MCF 10A (cell line): Measurements from ENCODE around the gene RAD51B. TPM values are rescaled to one million over a fixed set of nuclear protein-coding genes. Genes with fewer than 3 reads are reported as not detected.

ENCODE experiments used
- BruUV-seq: library from RNA; stranded (reverse); fragments of 400-500 nt; replicated peaks from 2 replicates; lab custom pipeline; 2021; lab: Mats Ljungman, UMichigan
- CTCF ChIA-PET: fragments of 300-600 bp; sonication (Branson Sonifier 250); formaldehyde crosslinking; extraction: SDS; loops from one replicate; lab custom pipeline; 2021; ENCODE audit warnings: antibody characterized with exemption, inconsistent platforms; lab: Yijun Ruan, JAX
- POLR2A ChIA-PET: fragments of 300-600, 350-650 bp; sonication (Branson Sonifier 250); formaldehyde crosslinking; extraction: SDS; loops from one replicate; lab custom pipeline; 2020; ENCODE audit warnings: antibody characterized with exemption, inconsistent platforms; lab: Yijun Ruan, JAX
- DNase-seq: peaks from one replicate; pipeline ENCODE4 v3.0.0-alpha.2; 2018; ENCODE audit not compliant: unreplicated experiment
- H3K27ac Mint-ChIP-seq: one replicate; pipeline ENCODE4 v1.8.0; 2022; ENCODE audit warnings: mild to moderate bottlenecking, low read depth, mixed read lengths; ENCODE audit not compliant: unreplicated experiment
- H3K27me3 Mint-ChIP-seq: one replicate; pipeline ENCODE4 v1.8.0; 2022; ENCODE audit warnings: mixed read lengths; ENCODE audit not compliant: insufficient read depth, unreplicated experiment
- H3K36me3 Mint-ChIP-seq: one replicate; pipeline ENCODE4 v1.8.0; 2022; ENCODE audit warnings: mild to moderate bottlenecking, moderate library complexity, mixed read lengths; ENCODE audit not compliant: insufficient read depth, unreplicated experiment
- H3K4me1 Mint-ChIP-seq: one replicate; pipeline ENCODE4 v1.8.0; 2022; ENCODE audit warnings: mixed read lengths; ENCODE audit not compliant: insufficient read depth, unreplicated experiment
- H3K4me3 Mint-ChIP-seq: one replicate; pipeline ENCODE4 v1.8.0; 2022; ENCODE audit warnings: mild to moderate bottlenecking, moderate library complexity, mixed read lengths; ENCODE audit not compliant: unreplicated experiment
- H3K9me3 Mint-ChIP-seq: one replicate; pipeline ENCODE4 v1.8.0; 2022; ENCODE audit warnings: mixed read lengths; ENCODE audit not compliant: unreplicated experiment
- intact Hi-C: fragments of 100-400 bp; cut with micrococcal nuclease; formaldehyde crosslinking; loops from 2 replicates; pipeline ENCODE4 v1.14.1; 2022
- total RNA-seq: library from RNA; stranded (reverse); gene quantifications from 2 replicates; pipeline ENCODE4 v1.2.3, GENCODE V29; 2022
- TF ChIP-seq, protein P1 (sequence below): fragments of 200-600 bp; IDR thresholded peaks from one replicate; pipeline ENCODE4 v1.8.0; 2022; ENCODE audit warnings: antibody characterized with exemption, mild to moderate bottlenecking; ENCODE audit not compliant: unreplicated experiment

The RAD51B gene
- total RNA-seq, 1 experiment from 2014 or later = 14.6 TPM

DNA sequence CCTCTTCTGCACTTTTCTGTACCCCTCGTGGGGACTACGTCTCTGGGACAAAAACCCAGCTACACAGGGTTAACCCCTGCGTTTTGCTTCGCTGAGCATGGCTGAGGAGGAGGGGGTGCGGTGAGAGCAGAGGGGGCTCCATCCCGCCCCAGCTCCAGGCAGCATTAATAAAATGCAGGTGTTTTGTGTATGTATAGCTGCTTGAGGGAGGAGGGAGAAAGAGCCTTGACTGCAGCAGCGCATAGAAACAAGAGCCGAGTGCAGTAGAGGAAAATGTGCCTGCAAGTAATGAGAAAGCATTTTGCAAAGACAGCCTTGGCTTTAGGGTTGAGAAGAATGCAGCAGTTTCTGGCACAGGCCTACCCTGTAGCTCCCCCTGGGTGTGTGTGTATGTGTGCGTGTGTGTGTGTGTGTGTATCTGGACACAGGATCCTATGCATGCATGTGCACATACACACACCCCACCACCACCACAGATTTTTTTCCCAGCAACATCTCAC lies 869.3 kb downstream of the RAD51B start:
- Mint-ChIP-seq H3K4me1 (peaks cover 57% of the 10 kb centered on the region), H3K36me3 (peaks cover 9% of the 10 kb centered on the region), H3K9me3 (no peaks in the 10 kb centered on the region), H3K27me3 (no peaks in the 10 kb centered on the region), H3K27ac (peak overlapping the region; percentile 96), H3K4me3 (no peak overlapping the region)
- intact Hi-C loops = loop anchor here (5.0 to 10.0 kb wide), 2 partner anchors 112 to 284 kb away; no protein-coding TSS in a partner anchor
- no peak for DNase-seq
- no TSS peak for BruUV-seq
- ChIA-PET POLR2A (interaction anchor here (0.6 to 8.5 kb wide), 9 partner anchors 12 to 441 kb away, joined by 3 to 229 read pairs (median 8); partner anchors contain the start of gene ZFP36L1), CTCF (interaction anchor here (0.6 to 1.0 kb wide), 5 partner anchors 32 to 187 kb away, joined by 3 read pairs; no protein-coding TSS in a partner anchor)
- TF ChIP-seq, protein P1, sequence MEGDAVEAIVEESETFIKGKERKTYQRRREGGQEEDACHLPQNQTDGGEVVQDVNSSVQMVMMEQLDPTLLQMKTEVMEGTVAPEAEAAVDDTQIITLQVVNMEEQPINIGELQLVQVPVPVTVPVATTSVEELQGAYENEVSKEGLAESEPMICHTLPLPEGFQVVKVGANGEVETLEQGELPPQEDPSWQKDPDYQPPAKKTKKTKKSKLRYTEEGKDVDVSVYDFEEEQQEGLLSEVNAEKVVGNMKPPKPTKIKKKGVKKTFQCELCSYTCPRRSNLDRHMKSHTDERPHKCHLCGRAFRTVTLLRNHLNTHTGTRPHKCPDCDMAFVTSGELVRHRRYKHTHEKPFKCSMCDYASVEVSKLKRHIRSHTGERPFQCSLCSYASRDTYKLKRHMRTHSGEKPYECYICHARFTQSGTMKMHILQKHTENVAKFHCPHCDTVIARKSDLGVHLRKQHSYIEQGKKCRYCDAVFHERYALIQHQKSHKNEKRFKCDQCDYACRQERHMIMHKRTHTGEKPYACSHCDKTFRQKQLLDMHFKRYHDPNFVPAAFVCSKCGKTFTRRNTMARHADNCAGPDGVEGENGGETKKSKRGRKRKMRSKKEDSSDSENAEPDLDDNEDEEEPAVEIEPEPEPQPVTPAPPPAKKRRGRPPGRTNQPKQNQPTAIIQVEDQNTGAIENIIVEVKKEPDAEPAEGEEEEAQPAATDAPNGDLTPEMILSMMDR = no peak

DNA sequence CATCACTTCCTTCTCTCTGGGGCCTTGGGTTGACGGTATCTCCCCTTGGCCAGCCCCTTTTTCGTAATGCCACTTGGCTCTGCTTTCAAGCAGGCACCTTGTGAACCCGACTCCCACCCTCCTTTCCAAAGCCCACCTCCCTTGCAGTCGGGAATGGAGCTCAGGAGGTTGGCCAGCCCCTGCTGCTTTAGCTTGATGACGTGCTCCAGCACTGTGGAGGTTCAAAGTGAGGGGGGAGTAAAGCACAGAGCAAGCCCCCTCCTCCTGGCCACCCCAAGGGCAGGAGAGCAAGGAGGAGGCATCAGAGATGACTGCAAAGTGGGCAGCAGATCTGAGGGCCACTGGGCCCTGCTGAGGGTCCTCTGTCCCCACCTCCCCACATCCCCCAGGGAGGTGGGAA lies 869.9 kb downstream of the RAD51B start:
- no peak for DNase-seq
- no peaks in the 10 kb centered on the region for H3K27me3 Mint-ChIP-seq
- no TSS peak for BruUV-seq
- H3K9me3 Mint-ChIP-seq = no peaks in the 10 kb centered on the region
- ChIA-PET CTCF (interaction anchor here (0.6 to 1.0 kb wide), 2 partner anchors 31 to 127 kb away, joined by 3 read pairs; no protein-coding TSS in a partner anchor), POLR2A (interaction anchor here (1.6 to 8.5 kb wide), 2 partner anchors 99 to 106 kb away, joined by 8 to 229 read pairs; partner anchors contain the start of gene ZFP36L1)
- H3K27ac Mint-ChIP-seq = no peak overlapping the region
- TF ChIP-seq, protein P1 = no peak
- intact Hi-C loops = loop anchor here (5.0 to 10.0 kb wide), 2 partner anchors 112 to 285 kb away; no protein-coding TSS in a partner anchor
- H3K36me3 Mint-ChIP-seq = peaks cover 9% of the 10 kb centered on the region
- peaks cover 62% of the 10 kb centered on the region for H3K4me1 Mint-ChIP-seq
- no peak overlapping the region for H3K4me3 Mint-ChIP-seq

DNA sequence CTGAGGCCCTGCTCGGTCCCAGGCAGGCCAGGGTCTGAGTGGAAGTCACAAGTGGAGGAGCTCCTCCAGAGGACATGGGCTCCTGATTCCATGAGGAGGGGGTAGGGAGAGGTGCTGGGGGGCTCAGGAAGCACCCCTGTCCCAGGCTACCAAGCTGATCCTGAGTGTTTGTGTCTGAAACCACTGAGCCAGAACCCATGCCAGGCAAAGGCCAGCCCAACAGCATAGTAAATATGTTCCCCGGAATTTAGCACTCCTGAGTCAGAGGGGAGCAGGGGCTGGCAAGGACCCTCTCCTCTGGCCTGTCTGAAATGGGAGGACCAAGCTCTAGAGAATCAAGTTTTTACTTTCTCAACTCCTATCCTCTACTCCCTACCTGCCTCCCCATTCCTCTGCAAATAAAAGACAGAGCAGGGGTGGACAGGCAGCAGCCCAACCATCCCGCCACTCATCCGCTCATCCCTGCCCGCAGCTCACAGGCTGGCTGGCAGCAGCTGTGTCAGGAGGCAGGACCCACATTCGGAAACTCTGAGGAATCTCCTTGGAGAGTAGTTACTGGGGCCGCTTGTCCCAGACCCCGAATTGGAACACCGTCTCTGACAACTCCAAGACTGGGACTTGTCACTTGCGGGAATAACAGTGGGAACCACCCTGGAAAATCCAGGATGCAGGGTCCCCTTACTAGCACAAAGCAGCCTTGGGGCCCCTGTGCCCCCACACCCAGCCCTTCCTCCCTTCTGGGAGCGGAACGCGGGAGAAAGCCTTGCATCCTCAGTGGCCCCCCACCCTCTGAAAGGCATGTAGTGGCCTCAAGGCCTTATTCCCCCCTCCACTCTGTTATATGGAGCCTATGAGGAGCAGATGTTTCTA lies 870.7 kb downstream of the RAD51B start:
- no TSS peak for BruUV-seq
- Mint-ChIP-seq H3K4me1 (peaks cover 61% of the 10 kb centered on the region), H3K36me3 (peaks cover 9% of the 10 kb centered on the region), H3K4me3 (no peak overlapping the region), H3K9me3 (no peaks in the 10 kb centered on the region), H3K27me3 (no peaks in the 10 kb centered on the region), H3K27ac (no peak overlapping the region)
- intact Hi-C loops = no loop called here
- ChIA-PET POLR2A (interaction anchor here (0.6 to 8.5 kb wide), 2 partner anchors 98 to 99 kb away, joined by 3 to 229 read pairs; partner anchors contain the start of gene ZFP36L1), CTCF (no interaction called here)
- DNase-seq = no peak
- TF ChIP-seq, protein P1 = no peak
